Activated B cell treated with CpG ODN at 0.5 μM for 24 hours (primary cell): ENCODE data around the gene CYP4A22. TPM values are rescaled to one million over a fixed set of nuclear protein-coding genes. Genes with fewer than 3 reads are reported as not detected.

Source experiments
- ATAC-seq: fragments of 200-7000 bp; cut with Tn5 transposase; one replicate; pipeline ENCODE4 v1.10.0; 2021; ENCODE audit warnings: low read depth, mild to moderate bottlenecking, moderate library complexity
- CTCF ChIA-PET: fragments of 350-600 bp; sonication (Branson Sonifier 250); formaldehyde crosslinking; loops from one replicate; lab custom pipeline; 2021; ENCODE audit warnings: antibody characterized with exemption; lab: Charles Lee
- POLR2A ChIA-PET: fragments of 350-600 bp; sonication (Branson Sonifier 250); formaldehyde crosslinking; loops from one replicate; lab custom pipeline; 2021; ENCODE audit warnings: antibody characterized with exemption; lab: Charles Lee
- DNase-seq: peaks from one replicate; pipeline ENCODE4 v3.0.0; 2022
- H3K27ac Mint-ChIP-seq: one replicate; pipeline ENCODE4 v1.8.0; 2020; ENCODE audit warnings: mixed read lengths
- H3K27me3 Mint-ChIP-seq: one replicate; pipeline ENCODE4 v1.8.0; 2021; ENCODE audit warnings: mixed read lengths
- H3K36me3 Mint-ChIP-seq: one replicate; pipeline ENCODE4 v1.8.0; 2021; ENCODE audit warnings: low read depth, mixed read lengths
- H3K4me1 Mint-ChIP-seq: one replicate; pipeline ENCODE4 v1.8.0; 2021; ENCODE audit warnings: mixed read lengths
- H3K4me3 Mint-ChIP-seq: one replicate; pipeline ENCODE4 v1.8.0; 2020; ENCODE audit warnings: mild to moderate bottlenecking, mixed read lengths
- H3K9me3 Mint-ChIP-seq: one replicate; pipeline ENCODE4 v1.8.0; 2020; ENCODE audit warnings: mixed read lengths
- CTCF ChIP-seq: fragments of 200-600 bp; IDR thresholded peaks from one replicate; pipeline ENCODE4 v1.8.0; 2022; ENCODE audit warnings: antibody characterized with exemption, mild to moderate bottlenecking
- intact Hi-C: fragments of 100-400 bp; cut with micrococcal nuclease; formaldehyde crosslinking; loops from one replicate; pipeline ENCODE4 v1.15.1; 2024
- total RNA-seq: library from RNA; stranded (reverse); gene quantifications from 2 replicates; pipeline ENCODE4 v1.2.3, GENCODE V29; 2022

The CYP4A22 gene
- total RNA-seq, 1 donor from 2014 or later: not detected

GRCh38 chr1:47160716-47161115 is 23.5 kb downstream of the CYP4A22 start:
- CTCF ChIA-PET: no interaction called here

GRCh38 chr1:47161298-47162040 is 24.2 kb downstream of the CYP4A22 start:
- Mint-ChIP-seq H3K4me3 (no peak overlapping the region), H3K4me1 (no peaks in the 10 kb centered on the region), H3K27me3 (peaks cover 7% of the 10 kb centered on the region), H3K36me3 (no peaks in the 10 kb centered on the region), H3K27ac (no peak overlapping the region), H3K9me3 (peaks cover 3% of the 10 kb centered on the region)
- no peak for ATAC-seq
- TF ChIP-seq CTCF: no peak
- ChIA-PET POLR2A (no interaction called here), CTCF (interaction anchor here (1.1 kb wide), 1 partner anchor 17 kb away, joined by 3 read pairs; no protein-coding TSS in a partner anchor)
- intact Hi-C loops: no loop called here
- no peak for DNase-seq

More at GRCh38 chr1:47160716-47161115, 23.5 kb downstream of the CYP4A22 start:
- no peak for DNase-seq
- H3K4me3 Mint-ChIP-seq: no peak overlapping the region
- no peaks in the 10 kb centered on the region for H3K36me3 Mint-ChIP-seq
- POLR2A ChIA-PET: no interaction called here
- no peak for ATAC-seq
- H3K27me3 Mint-ChIP-seq: peaks cover 7% of the 10 kb centered on the region
- intact Hi-C loops: no loop called here
- no peak for TF ChIP-seq CTCF
- no peaks in the 10 kb centered on the region for H3K4me1 Mint-ChIP-seq
- H3K27ac Mint-ChIP-seq: no peak overlapping the region
- peaks cover 5% of the 10 kb centered on the region for H3K9me3 Mint-ChIP-seq

GRCh38 chr1:47164552-47164951 is 27.3 kb downstream of the CYP4A22 start:
- H3K27me3 Mint-ChIP-seq: peaks cover 13% of the 10 kb centered on the region
- intact Hi-C loops: no loop called here

GRCh38 chr1:47172782-47173181 is 35.5 kb downstream of the CYP4A22 start:
- POLR2A ChIA-PET: no interaction called here
- intact Hi-C loops: no loop called here

More at GRCh38 chr1:47164552-47164951, 27.3 kb downstream of the CYP4A22 start:
- Mint-ChIP-seq H3K4me3 (no peak overlapping the region), H3K27ac (no peak overlapping the region), H3K9me3 (peaks cover 3% of the 10 kb centered on the region), H3K4me1 (no peaks in the 10 kb centered on the region), H3K36me3 (no peaks in the 10 kb centered on the region)
- no peak for DNase-seq
- TF ChIP-seq CTCF: no peak
- POLR2A ChIA-PET: no interaction called here
- CTCF ChIA-PET: no interaction called here
- ATAC-seq: no peak

More at GRCh38 chr1:47172782-47173181, 35.5 kb downstream of the CYP4A22 start:
- CTCF ChIA-PET: no interaction called here
- Mint-ChIP-seq H3K4me1 (peaks cover 3% of the 10 kb centered on the region), H3K27ac (no peak overlapping the region), H3K4me3 (no peak overlapping the region), H3K27me3 (peaks cover 17% of the 10 kb centered on the region), H3K9me3 (peaks cover 6% of the 10 kb centered on the region), H3K36me3 (no peaks in the 10 kb centered on the region)
- DNase-seq (no peak), ATAC-seq (no peak)
- no peak for TF ChIP-seq CTCF
